HG02798 (cell line): ENCODE results near the gene ASB8.
"Not testable (repeated sequence)": the region's sequence is repeated elsewhere in the genome, so short reads cannot be mapped to it uniquely, and the experiment has no call there.

Experiments used
- ATAC-seq: cut with Tn5 transposase; IDR thresholded peaks from one replicate; pipeline ENCODE4 v1.9.1; 2021; ENCODE audit warnings: mild to moderate bottlenecking; ENCODE audit not compliant: unreplicated experiment, poor library complexity

The ASB8 gene

GRCh38 chr12:48183876-48184548 lies 26.7 kb upstream of the ASB8 start:
- ATAC-seq = no peak

GRCh38 chr12:48183091-48183875 lies 26.0 kb upstream of the ASB8 start, which contains the start of gene CCDC184:
CCDC184 (plus strand) TSS chr12:48183644; CDS start chr12:48184123, 479 bp downstream.
- peak; percentile 72 for ATAC-seq

GRCh38 chr12:48182631-48183030 lies 25.3 kb upstream of the ASB8 start:
- ATAC-seq = no peak

- no peak for ATAC-seq
These were observed 23.7 kb upstream of the ASB8 start for GRCh38 chr12:48180857-48181495.

- ATAC-seq = no peak
These were observed 23.1 kb upstream of the ASB8 start for GRCh38 chr12:48180424-48180823.

GRCh38 chr12:48179466-48179865 lies 22.2 kb upstream of the ASB8 start:
- no peak for ATAC-seq

- no peak for ATAC-seq
These were observed 20.7 kb upstream of the ASB8 start for GRCh38 chr12:48177982-48178381.

- no peak for ATAC-seq
These were observed 19.1 kb upstream of the ASB8 start for GRCh38 chr12:48176417-48176751.

GRCh38 chr12:48175613-48176416 lies 18.5 kb upstream of the ASB8 start:
- no peak for ATAC-seq

GRCh38 chr12:48169011-48169410 lies 11.7 kb upstream of the ASB8 start:
- no peak for ATAC-seq

GRCh38 chr12:48165089-48165981 lies 8.0 kb upstream of the ASB8 start:
- peak; percentile 53 for ATAC-seq

GRCh38 chr12:48164451-48164850 lies 7.1 kb upstream of the ASB8 start:
- ATAC-seq = no peak

GRCh38 chr12:48163150-48163747 lies 5.9 kb upstream of the ASB8 start:
- no peak for ATAC-seq

- no peak for ATAC-seq
These were observed 3.5 kb upstream of the ASB8 start for GRCh38 chr12:48160807-48161206.

GRCh38 chr12:48160046-48160445 lies 2.7 kb upstream of the ASB8 start:
- no peak for ATAC-seq

- no peak for ATAC-seq
These were observed 615 bp upstream of the ASB8 start for GRCh38 chr12:48157889-48158370.

- ATAC-seq = no peak
These were observed 680 bp downstream of the ASB8 start for GRCh38 chr12:48156652-48157017.

- not testable (repeated sequence) for ATAC-seq
These were observed 1.5 kb downstream of the ASB8 start for GRCh38 chr12:48155786-48156185.

GRCh38 chr12:48151103-48151771 lies 6.1 kb downstream of the ASB8 start:
- no peak for ATAC-seq
